ENCODE results near the gene MAP2K2.

MAP2K2 gene

GRCh38 chr19:4043401-4043800 lies 80.5 kb downstream of the MAP2K2 start:
- H3K9ac ChIP-seq (ENCODE audit: low read depth, low read length, poor library complexity, severe bottlenecking) = no peak overlapping the region
- no peaks in the 10 kb centered on the region for H3F3A ChIP-seq (ENCODE audit: low read depth)
- H3K36me3 ChIP-seq (ENCODE audit: insufficient read depth, low read length) = peaks cover 22% of the 10 kb centered on the region; the same call in 1 of the 2 replicates
- no peaks in the 10 kb centered on the region for H3K4me1 ChIP-seq (ENCODE audit: insufficient read depth, low read length, poor library complexity, severe bottlenecking)
- peaks cover 12% of the 10 kb centered on the region; the same call in 1 of the 2 replicates for H3K79me2 ChIP-seq (ENCODE audit: insufficient read depth, low read length)
- TF ChIP-seq, protein P1, sequence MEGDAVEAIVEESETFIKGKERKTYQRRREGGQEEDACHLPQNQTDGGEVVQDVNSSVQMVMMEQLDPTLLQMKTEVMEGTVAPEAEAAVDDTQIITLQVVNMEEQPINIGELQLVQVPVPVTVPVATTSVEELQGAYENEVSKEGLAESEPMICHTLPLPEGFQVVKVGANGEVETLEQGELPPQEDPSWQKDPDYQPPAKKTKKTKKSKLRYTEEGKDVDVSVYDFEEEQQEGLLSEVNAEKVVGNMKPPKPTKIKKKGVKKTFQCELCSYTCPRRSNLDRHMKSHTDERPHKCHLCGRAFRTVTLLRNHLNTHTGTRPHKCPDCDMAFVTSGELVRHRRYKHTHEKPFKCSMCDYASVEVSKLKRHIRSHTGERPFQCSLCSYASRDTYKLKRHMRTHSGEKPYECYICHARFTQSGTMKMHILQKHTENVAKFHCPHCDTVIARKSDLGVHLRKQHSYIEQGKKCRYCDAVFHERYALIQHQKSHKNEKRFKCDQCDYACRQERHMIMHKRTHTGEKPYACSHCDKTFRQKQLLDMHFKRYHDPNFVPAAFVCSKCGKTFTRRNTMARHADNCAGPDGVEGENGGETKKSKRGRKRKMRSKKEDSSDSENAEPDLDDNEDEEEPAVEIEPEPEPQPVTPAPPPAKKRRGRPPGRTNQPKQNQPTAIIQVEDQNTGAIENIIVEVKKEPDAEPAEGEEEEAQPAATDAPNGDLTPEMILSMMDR (conservative IDR thresholded peaks at IDR 0.05; ENCODE audit: low read length) = no peak
- no peak for TF ChIP-seq EZH2phosphoT487 (IDR thresholded peaks at IDR 0.05; ENCODE audit: borderline replicate concordance)
- H3K4me3 ChIP-seq (ENCODE audit: low read length, poor library complexity, severe bottlenecking) = no peak overlapping the region
- H3K9me2 ChIP-seq (replicated peaks; ENCODE audit: low read depth, low read length) = no peaks in the 10 kb centered on the region
- no peaks in the 10 kb centered on the region for H3K9me3 ChIP-seq (ENCODE audit: insufficient read depth, low read depth, low read length)
- H3K27me3 ChIP-seq (ENCODE audit: insufficient read depth, low read length, poor library complexity, severe bottlenecking) = no peaks in the 10 kb centered on the region
- no peak overlapping the region for H2AFZ ChIP-seq (ENCODE audit: low read length)
- H3K4me2 ChIP-seq (ENCODE audit: low read depth, low read length, poor library complexity, severe bottlenecking) = no peak overlapping the region
- peaks cover 17% of the 10 kb centered on the region for H4K20me1 ChIP-seq (ENCODE audit: insufficient read depth, low read length, poor library complexity, severe bottlenecking)

DNA sequence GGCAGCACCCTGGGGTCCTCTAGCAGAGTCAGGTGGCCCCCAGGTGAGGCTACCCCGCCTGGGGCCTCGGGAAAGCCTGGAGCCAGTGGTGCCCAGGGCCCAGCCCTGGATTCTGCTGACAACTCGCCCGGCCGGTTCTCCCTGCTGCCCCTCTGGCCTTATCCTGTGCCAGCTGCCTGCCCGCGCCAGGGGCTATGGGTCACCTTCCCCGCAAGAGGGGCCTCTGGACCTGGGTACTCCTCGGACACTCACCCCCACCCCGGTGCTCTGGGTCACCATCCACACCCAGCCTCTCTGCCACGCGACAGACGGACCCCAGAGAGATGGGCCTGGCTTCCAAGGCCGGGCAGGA lies 81.2 kb downstream of the MAP2K2 start:
- no peak overlapping the region for H3K9ac ChIP-seq (ENCODE audit: low read depth, low read length, poor library complexity, severe bottlenecking)
- H3K4me3 ChIP-seq (ENCODE audit: low read length, poor library complexity, severe bottlenecking) = no peak overlapping the region
- no peak overlapping the region for H2AFZ ChIP-seq (ENCODE audit: low read length)
- no peaks in the 10 kb centered on the region for H3K27me3 ChIP-seq (ENCODE audit: insufficient read depth, low read length, poor library complexity, severe bottlenecking)
- no peak overlapping the region for H3K4me2 ChIP-seq (ENCODE audit: low read depth, low read length, poor library complexity, severe bottlenecking)
- TF ChIP-seq, protein P1 (conservative IDR thresholded peaks at IDR 0.05; ENCODE audit: low read length) = no peak
- no peak for TF ChIP-seq EZH2phosphoT487 (IDR thresholded peaks at IDR 0.05; ENCODE audit: borderline replicate concordance)
- peaks cover 7% of the 10 kb centered on the region; the same call in 1 of the 2 replicates for H3K79me2 ChIP-seq (ENCODE audit: insufficient read depth, low read length)
- H3K36me3 ChIP-seq (ENCODE audit: insufficient read depth, low read length) = peaks cover 17% of the 10 kb centered on the region; the same call in 1 of the 2 replicates
- no peaks in the 10 kb centered on the region for H3K9me3 ChIP-seq (ENCODE audit: insufficient read depth, low read depth, low read length)
- H3F3A ChIP-seq (ENCODE audit: low read depth) = no peaks in the 10 kb centered on the region
- no peaks in the 10 kb centered on the region for H3K9me2 ChIP-seq (replicated peaks; ENCODE audit: low read depth, low read length)
- H4K20me1 ChIP-seq (ENCODE audit: insufficient read depth, low read length, poor library complexity, severe bottlenecking) = peaks cover 13% of the 10 kb centered on the region
- no peaks in the 10 kb centered on the region for H3K4me1 ChIP-seq (ENCODE audit: insufficient read depth, low read length, poor library complexity, severe bottlenecking)

DNA sequence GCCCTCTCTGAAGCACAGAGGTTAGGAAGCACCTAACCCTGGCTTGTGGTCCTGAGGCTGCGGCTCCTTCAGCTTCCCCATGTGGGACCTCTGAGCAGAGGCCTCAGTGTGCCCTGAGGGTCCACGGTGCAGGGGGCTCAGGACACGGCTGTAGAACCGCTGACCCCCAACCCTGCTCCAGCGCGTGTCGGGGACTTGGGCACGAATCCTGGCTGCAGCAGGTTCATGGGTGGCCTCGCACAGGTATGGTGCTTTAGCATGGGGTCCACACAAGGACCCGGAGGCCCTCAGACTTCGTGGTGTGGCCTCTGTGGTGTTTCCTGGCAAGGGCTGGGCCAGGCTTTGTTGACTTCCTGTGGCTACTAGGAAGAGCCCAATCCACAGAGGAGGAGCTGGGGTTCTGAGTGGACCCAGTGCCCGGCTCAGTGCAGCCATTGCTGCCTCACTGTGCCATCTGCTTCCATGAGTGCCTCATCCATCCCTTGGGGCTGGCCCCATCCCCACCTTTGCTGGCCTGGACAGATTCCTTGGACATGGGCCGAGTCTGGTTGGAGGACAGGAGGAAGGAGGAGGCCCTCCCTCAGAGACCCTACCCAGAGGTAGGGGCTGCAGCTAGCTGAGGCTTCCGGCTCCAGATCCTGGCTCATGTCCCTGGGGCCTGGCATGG lies 81.7 kb downstream of the MAP2K2 start:
- H3K4me2 ChIP-seq (ENCODE audit: low read depth, low read length, poor library complexity, severe bottlenecking) = no peak overlapping the region
- H3K79me2 ChIP-seq (ENCODE audit: insufficient read depth, low read length) = peaks cover 7% of the 10 kb centered on the region; the same call in 1 of the 2 replicates
- peaks cover 13% of the 10 kb centered on the region for H4K20me1 ChIP-seq (ENCODE audit: insufficient read depth, low read length, poor library complexity, severe bottlenecking)
- no peak overlapping the region for H2AFZ ChIP-seq (ENCODE audit: low read length)
- peaks cover 20% of the 10 kb centered on the region; the same call in 1 of the 2 replicates for H3K36me3 ChIP-seq (ENCODE audit: insufficient read depth, low read length)
- H3K9ac ChIP-seq (ENCODE audit: low read depth, low read length, poor library complexity, severe bottlenecking) = no peak overlapping the region
- no peaks in the 10 kb centered on the region for H3K9me3 ChIP-seq (ENCODE audit: insufficient read depth, low read depth, low read length)
- TF ChIP-seq EZH2phosphoT487 (IDR thresholded peaks at IDR 0.05; ENCODE audit: borderline replicate concordance) = no peak
- H3F3A ChIP-seq (ENCODE audit: low read depth) = no peaks in the 10 kb centered on the region
- no peak overlapping the region for H3K4me3 ChIP-seq (ENCODE audit: low read length, poor library complexity, severe bottlenecking)
- H3K9me2 ChIP-seq (replicated peaks; ENCODE audit: low read depth, low read length) = no peaks in the 10 kb centered on the region
- no peaks in the 10 kb centered on the region for H3K27me3 ChIP-seq (ENCODE audit: insufficient read depth, low read length, poor library complexity, severe bottlenecking)
- H3K4me1 ChIP-seq (ENCODE audit: insufficient read depth, low read length, poor library complexity, severe bottlenecking) = no peaks in the 10 kb centered on the region

All from Loucy (cell line).